ENCODE measurements around the gene MARCHF10.

DNA sequence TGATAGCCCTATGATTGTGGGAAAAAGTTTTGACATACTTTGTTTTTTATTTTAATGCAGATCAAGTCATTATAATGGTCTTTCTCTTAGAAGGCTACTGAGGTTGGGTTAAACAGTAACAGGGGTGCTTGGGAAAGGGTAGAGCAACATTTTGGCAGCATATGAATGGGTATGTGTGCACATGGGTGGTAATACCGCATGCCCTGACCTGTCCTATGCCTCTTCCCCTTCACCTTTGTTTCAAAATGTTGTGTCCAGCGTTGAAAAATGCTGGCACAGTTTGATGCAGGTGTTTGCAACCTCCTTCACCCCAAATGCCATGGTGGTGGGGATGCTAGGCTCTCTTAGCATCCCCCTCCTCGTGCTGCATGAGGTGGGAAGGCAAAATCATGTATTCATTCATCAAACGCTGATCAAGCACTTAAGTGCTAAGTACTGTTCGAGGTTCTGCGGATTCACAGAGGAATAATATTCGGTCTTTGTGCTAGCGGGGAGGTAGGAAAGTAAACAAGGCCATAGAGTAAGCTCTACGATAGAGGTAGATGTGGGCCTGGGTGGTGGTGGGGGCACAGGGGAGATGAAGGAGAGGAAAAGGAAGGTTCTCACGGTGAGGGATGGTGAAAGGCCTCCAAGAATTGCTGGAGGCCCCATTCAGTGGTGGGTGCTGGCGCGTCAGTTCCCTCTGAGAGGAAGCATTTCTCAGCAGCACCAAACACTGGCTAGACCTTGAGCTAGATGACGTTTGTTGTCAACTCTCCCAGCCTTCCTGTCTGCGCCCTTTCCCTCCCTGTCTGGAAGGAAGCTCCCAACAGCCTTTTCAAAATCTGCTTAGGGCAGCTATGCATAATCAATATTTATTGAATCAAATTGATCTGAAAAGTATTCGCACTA lies 13.3 kb upstream of the MARCHF10 start:
- TF ChIP-seq, protein P1, sequence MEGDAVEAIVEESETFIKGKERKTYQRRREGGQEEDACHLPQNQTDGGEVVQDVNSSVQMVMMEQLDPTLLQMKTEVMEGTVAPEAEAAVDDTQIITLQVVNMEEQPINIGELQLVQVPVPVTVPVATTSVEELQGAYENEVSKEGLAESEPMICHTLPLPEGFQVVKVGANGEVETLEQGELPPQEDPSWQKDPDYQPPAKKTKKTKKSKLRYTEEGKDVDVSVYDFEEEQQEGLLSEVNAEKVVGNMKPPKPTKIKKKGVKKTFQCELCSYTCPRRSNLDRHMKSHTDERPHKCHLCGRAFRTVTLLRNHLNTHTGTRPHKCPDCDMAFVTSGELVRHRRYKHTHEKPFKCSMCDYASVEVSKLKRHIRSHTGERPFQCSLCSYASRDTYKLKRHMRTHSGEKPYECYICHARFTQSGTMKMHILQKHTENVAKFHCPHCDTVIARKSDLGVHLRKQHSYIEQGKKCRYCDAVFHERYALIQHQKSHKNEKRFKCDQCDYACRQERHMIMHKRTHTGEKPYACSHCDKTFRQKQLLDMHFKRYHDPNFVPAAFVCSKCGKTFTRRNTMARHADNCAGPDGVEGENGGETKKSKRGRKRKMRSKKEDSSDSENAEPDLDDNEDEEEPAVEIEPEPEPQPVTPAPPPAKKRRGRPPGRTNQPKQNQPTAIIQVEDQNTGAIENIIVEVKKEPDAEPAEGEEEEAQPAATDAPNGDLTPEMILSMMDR (IDR thresholded peaks at IDR 0.05): no peak
- TF ChIP-seq POLR2AphosphoS5 (IDR thresholded peaks at IDR 0.05) (no peak), POLR2A (IDR thresholded peaks at IDR 0.05) (no peak), EP300 (IDR thresholded peaks at IDR 0.05) (no peak)
